Measurements from ENCODE around the gene DZIP3.

The DZIP3 gene

DNA sequence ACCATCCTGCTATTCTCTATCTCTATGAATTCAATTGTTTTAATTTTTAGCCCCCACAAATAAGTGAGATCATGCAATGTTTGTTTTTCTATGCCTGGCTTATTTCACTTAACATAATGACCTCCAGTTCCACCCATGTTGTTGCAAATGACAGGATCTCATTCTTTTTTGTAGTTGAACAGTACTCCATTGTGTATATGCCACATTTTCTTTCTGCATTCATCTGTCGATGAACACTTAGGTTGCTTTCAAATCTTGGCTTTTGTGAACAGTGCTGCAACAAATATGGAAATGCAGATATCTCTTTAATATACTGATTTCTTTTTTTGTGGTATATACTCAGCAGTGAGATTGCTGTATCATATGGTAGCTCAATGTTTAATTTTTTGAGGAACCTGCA, 108.9 kb downstream of the DZIP3 start:
- no peak for DNase-seq (ENCODE audit: low read depth, low spot score)

DNA sequence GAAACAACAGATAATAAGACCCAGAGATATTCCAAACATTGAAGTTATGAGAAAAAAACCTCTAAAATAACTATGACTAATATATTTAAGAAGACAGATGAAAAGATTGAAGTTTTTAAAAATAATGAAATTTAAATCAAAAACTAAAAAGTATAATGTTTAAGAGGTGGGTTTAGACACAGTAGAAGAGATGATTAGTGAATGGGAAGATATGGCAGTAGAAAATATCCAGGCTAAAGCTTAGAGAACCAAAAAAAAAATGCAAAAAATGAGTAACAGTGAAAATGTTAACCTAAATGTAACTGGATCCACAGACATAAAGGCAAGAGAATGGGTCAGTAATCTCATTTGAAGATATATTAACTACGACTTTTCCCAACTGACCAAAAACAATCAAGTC, 115.5 kb downstream of the DZIP3 start:
- DNase-seq (ENCODE audit: low read depth, low spot score): no peak

DNA sequence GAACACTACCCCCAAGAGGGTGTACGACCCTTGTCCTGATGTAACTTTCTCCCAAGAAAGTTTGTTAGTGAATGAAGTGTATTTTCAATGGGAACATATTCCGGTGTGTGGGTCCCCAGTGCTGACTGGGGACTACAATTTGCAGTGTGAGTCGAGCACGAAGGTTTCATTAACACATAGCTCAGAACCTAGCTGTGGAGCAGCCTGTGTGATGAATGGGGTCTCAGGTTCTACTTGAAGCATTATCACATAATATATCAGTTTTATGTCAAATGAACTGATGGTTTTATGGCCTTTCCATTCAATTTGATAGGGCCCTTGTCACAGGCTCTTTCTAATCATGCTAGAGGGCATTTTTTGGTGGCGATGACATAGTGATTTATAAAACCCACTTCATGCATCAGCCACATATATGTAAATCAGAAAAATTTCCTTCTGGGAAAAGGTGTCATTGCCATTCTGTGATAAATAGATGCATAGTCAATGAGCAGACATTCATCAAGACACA, 123.5 kb downstream of the DZIP3 start:
- DNase-seq (ENCODE audit: low read depth, low spot score): no peak

DNA sequence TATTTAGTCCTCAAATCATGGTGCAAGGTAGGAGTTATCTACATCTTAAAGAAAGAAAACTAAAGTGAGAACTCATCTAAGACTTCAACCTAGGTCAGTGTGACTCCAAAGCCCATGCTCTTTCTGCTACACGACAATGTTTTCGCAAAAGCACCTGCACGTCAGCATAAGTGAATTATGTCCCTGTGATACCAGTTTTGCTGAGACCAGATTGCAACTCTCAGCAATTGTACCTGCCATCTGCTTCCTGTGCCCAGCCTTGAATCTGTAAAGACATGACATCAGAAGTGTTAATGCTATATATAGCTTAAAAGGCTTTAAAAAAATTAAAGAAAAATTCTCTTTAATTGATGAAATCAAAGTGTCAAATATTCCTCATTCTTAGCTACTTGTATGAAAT, 124.3 kb downstream of the DZIP3 start:
- no peak for DNase-seq (ENCODE audit: low read depth, low spot score)

DNA sequence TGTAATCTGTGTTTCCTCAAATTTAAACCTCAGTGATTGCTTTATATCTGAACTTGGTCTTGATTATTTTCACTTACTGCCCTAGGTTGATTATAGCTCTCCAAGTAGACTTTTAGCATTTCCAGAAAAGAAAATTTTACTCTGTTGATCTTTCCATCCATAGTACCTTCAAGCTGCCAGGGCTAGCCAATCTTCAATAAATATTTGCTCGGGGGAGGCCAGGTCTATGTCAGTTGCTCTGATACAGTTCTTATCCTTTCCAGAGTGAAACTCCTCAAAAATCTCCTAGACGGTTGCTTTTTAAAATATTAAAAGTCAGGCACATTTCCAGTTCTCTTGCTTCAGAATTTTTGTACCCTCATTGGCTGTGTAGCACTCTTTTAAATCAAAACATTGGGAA, 128.9 kb downstream of the DZIP3 start:
- no peak for DNase-seq (ENCODE audit: low read depth, low spot score)

DNA sequence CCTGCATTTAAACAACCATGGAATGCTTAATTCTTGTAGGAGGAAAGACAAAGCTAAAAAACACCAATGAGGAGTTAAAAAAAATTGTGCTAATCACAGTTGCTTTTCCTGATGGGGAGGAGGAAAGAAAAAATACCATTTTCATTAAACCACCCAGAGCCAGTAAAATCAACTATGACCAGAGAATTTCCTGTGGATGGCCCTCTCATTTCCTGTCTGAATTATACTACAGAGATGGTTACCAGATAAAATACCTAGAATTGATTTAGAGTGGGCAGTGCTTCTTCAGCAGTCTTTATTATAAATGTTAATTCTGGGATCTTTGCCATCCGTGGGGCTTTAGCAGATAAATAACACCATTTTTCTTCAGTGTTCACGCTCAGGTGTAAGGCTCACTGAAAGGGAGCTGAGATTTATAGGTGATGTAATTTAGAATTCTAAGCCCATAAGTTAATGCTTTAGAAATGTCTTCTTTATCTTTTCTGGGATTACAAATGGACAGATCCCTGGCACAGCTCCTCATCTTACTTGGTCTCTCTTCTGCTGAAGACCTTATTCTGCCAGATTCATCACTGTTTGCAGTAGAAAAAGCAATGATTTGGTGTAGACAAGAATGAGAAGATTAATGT, 129.8 kb downstream of the DZIP3 start:
- no peak for DNase-seq (ENCODE audit: low read depth, low spot score)

DNA sequence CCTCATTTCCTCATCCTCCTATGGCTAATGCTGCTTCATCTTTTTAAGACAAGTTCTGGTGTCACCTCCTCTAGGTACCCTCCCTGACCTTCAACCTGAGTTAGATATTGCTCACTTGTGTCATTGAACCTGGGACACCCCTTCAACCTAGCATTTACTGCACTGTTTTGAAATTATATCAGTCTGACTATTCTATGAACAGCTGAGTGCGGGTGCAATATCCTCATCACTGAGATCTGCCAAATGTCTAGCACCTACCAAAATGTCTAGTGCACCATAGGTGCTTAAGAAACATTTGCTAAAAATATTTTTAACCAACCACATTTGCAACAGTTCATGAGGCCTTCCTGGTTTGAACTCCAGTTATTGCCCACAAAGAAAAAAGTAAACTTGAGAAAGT, 133.2 kb downstream of the DZIP3 start:
- DNase-seq (ENCODE audit: low read depth, low spot score): no peak

DNA sequence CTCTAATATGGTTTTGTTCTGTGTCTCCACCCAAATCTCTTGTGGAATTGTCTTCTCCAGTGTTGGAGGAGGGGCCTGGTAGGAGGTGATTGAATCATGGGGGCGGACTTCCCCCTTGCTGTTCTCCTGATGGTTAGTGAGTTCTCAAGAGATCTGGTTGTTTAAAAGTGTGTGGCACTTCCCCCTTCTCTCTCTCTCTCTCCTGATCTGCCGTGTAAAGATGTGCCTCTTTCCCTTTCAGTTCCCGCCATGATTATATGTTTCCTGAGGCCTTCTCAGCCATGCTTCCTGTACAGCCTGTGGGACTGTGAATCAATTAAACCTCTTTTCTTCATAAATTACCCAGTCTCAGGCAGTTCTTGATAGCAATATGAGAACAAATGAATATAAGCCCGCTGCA, 134.6 kb downstream of the DZIP3 start:
- DNase-seq (ENCODE audit: low read depth, low spot score): no peak

DNA sequence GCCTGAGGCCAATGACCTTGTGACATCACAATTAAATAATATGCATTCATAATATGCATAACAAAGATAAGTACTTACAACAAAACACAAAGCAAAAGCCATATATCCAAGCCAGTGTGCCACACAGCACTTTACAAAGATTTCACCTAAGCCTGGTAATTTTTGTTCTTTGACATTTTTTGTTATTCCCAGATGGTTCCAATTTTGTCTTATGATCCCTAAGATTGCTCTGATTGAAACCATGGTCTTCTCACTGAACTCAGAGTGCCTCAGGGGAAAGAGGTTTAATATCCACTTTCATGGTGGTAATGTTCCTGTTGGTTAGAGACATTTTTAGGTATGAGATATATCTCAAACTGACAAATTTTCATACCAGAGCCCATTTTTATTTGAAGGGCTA, 138.6 kb downstream of the DZIP3 start:
- DNase-seq (ENCODE audit: low read depth, low spot score): no peak

DNA sequence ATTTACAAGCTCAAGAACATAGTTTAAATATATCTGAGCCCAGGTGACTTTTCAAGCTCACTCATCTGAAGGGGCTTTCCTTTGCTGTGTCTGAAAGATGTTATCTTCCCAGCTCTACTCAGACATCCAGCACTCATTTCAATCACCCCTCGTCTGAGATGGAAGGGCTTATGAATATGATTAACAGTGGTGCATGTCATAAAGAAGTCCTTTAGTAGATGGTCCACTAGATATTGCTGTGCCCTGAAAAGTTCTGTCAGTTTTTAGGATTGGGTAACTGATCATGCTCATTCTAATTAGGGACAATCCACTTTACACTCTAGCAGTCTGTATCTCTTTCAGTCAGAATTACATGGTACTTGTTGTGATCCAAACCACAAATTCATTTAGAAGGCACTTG, 139.4 kb downstream of the DZIP3 start:
- no peak for DNase-seq (ENCODE audit: low read depth, low spot score)

DNA sequence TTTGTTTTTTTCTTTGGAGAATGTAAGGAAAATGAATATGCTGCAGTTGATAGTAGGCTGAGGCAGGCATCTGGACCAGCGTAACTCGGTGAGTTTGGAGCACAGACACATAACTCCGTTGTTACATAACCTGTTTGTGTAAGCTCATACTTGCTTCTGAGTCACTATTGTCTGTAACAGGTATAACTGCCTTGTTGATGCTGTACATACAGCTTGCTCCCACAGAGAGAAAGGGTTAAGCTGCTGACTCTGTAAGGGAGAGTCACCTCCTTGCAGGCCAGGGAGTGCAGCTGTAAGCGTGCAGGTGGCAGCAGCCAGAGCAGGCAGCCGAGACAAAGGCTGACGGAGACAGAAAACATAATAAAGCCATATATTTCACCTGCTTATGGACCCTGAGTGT, 147.3 kb downstream of the DZIP3 start:
- DNase-seq (ENCODE audit: low read depth, low spot score): no peak

DNA sequence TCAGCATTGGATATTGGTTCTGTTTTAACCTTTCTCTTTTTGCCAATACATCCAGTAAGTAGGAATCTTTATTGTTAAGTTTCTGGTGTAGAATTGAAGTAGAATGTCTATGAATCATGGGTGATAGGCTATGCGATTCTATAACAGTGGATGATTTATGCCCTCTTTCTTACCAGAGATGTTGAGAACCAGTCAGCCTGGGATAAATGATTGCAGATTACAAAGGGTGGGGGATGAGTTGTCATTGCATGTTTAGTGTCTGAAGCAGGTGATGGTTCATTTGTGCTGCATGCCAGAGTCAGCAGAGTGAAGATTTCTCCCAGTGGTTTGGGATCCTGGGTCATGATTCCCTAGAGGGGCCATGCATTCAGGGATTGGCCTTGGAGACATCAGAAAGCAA, 153.4 kb downstream of the DZIP3 start:
- no peak for DNase-seq (ENCODE audit: low read depth, low spot score)
